ENCODE results near the gene NEDD1.

NEDD1 gene

GRCh38 chr12:96901175-96901574 lies 5.9 kb upstream of the NEDD1 start:
- no peak for DNase-seq (ENCODE audit: low read depth)

- DNase-seq (ENCODE audit: low read depth) = no peak
These were observed 5.0 kb upstream of the NEDD1 start for GRCh38 chr12:96902076-96902475.

GRCh38 chr12:96906498-96906848 lies 584 bp upstream of the NEDD1 start:
- no peak for DNase-seq (ENCODE audit: low read depth)

- no peak for DNase-seq (ENCODE audit: low read depth)
These were observed 790 bp downstream of the NEDD1 start for GRCh38 chr12:96907671-96908422.

- no peak for DNase-seq (ENCODE audit: low read depth)
These were observed 1.3 kb downstream of the NEDD1 start for GRCh38 chr12:96908423-96908675.

GRCh38 chr12:96912261-96912660 lies 5.2 kb downstream of the NEDD1 start:
- no peak for DNase-seq (ENCODE audit: low read depth)

- DNase-seq (ENCODE audit: low read depth) = no peak
These were observed 5.9 kb downstream of the NEDD1 start for GRCh38 chr12:96912943-96913342.

GRCh38 chr12:96919510-96920210 lies 12.6 kb downstream of the NEDD1 start:
- no peak for DNase-seq (ENCODE audit: low read depth)

GRCh38 chr12:96948782-96949181 lies 41.7 kb downstream of the NEDD1 start:
- DNase-seq (ENCODE audit: low read depth) = no peak

GRCh38 chr12:96979532-96979931 lies 72.5 kb downstream of the NEDD1 start:
- DNase-seq (ENCODE audit: low read depth) = no peak

- DNase-seq (ENCODE audit: low read depth) = no peak
These were observed 73.9 kb downstream of the NEDD1 start for GRCh38 chr12:96980991-96981414.

- DNase-seq (ENCODE audit: low read depth) = no peak
These were observed 74.9 kb downstream of the NEDD1 start for GRCh38 chr12:96981911-96982310.

GRCh38 chr12:96982671-96983070 lies 75.6 kb downstream of the NEDD1 start:
- DNase-seq (ENCODE audit: low read depth) = no peak

- no peak for DNase-seq (ENCODE audit: low read depth)
These were observed 78.7 kb downstream of the NEDD1 start for GRCh38 chr12:96985515-96986362.

GRCh38 chr12:96986883-96987523 lies 79.9 kb downstream of the NEDD1 start:
- no peak for DNase-seq (ENCODE audit: low read depth)

GRCh38 chr12:96988919-96989318 lies 81.9 kb downstream of the NEDD1 start:
- DNase-seq (ENCODE audit: low read depth) = no peak

GRCh38 chr12:96989916-96990315 lies 82.9 kb downstream of the NEDD1 start:
- DNase-seq (ENCODE audit: low read depth) = no peak

GRCh38 chr12:96994900-96995299 lies 87.8 kb downstream of the NEDD1 start:
- DNase-seq (ENCODE audit: low read depth) = no peak

GRCh38 chr12:96995861-96996260 lies 88.8 kb downstream of the NEDD1 start:
- DNase-seq (ENCODE audit: low read depth) = no peak

GRCh38 chr12:96997797-96998484 lies 90.9 kb downstream of the NEDD1 start:
- no peak for DNase-seq (ENCODE audit: low read depth)

- no peak for DNase-seq (ENCODE audit: low read depth)
These were observed 96.2 kb downstream of the NEDD1 start for GRCh38 chr12:97003276-97003675.
